Osteocyte (in vitro differentiated cells): ENCODE measurements around the gene NFIC. TPM values are rescaled to one million over a fixed set of nuclear protein-coding genes. Genes with fewer than 3 reads are reported as not detected.

Experiments
- DNase-seq: peaks from one replicate; pipeline ENCODE4 v3.0.0; 2021; ENCODE audit warnings: mixed read lengths; ENCODE audit not compliant: unreplicated experiment; ENCODE audit errors: extremely low spot score
- H3K27ac Mint-ChIP-seq: one replicate; pipeline ENCODE4 v1.8.0; 2021; ENCODE audit warnings: mild to moderate bottlenecking, mixed read lengths; ENCODE audit not compliant: unreplicated experiment
- H3K27me3 Mint-ChIP-seq: one replicate; pipeline ENCODE4 v1.8.0; 2021; ENCODE audit warnings: mixed read lengths; ENCODE audit not compliant: unreplicated experiment
- H3K36me3 Mint-ChIP-seq: one replicate; pipeline ENCODE4 v1.8.0; 2021; ENCODE audit warnings: mixed read lengths; ENCODE audit not compliant: unreplicated experiment
- H3K4me1 Mint-ChIP-seq: one replicate; pipeline ENCODE4 v1.8.0; 2021; ENCODE audit warnings: mixed read lengths; ENCODE audit not compliant: unreplicated experiment
- H3K4me3 Mint-ChIP-seq: one replicate; pipeline ENCODE4 v1.8.0; 2021; ENCODE audit warnings: mild to moderate bottlenecking, moderate library complexity, mixed read lengths; ENCODE audit not compliant: unreplicated experiment
- H3K9me3 Mint-ChIP-seq: one replicate; pipeline ENCODE4 v1.8.0; 2021; ENCODE audit warnings: mixed read lengths; ENCODE audit not compliant: unreplicated experiment
- total RNA-seq: library from RNA; stranded (reverse); gene quantifications from 2 replicates; pipeline ENCODE4 v1.2.1, GENCODE V29; 2021
- TF ChIP-seq, protein P1 (sequence below): fragments of 200-600 bp; sonication (generic); IDR thresholded peaks from 2 replicates; pipeline ENCODE4 v1.5.0; 2021; ENCODE audit warnings: antibody characterized with exemption, mild to moderate bottlenecking, moderate library complexity

The NFIC gene
- total RNA-seq, 1 donor from 2014 or later = 63.8 TPM

DNA sequence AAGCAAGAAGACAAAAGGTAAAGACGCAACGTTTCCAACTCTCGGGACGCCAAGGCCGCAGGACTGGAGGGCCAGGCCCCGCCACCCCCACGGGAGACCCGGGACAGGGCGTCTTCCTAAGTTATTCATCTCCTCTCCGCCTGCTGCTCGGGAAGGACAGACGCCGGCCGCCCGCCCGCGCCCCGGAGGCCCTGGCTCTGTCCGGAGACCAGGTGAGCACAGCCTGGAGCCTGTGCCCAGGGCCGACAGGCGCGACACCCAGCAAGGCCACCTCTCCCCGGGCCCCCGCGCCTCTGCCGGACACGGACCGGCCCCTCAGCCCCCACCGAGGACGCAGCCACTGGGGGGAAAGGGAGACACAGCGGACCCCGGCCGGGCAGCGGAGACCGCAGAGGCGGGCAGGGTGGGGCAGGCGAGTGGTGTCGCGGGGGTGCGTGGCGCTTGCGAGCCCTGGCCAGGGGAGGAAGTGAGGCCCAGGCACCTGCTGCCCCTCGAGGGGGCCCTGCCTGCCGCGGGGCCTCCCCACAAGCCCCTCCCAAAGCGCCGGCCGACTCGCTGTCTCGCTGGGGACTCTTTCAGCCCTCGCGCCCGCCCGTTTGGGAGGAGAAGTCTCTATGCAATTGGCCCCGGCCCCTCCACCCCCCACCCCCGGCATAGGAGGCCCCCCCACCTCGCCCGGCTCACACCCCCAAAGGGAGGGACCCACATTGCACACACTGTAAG is 96.8 kb downstream of the NFIC start:
- Mint-ChIP-seq H3K36me3 (peaks cover 6% of the 10 kb centered on the region), H3K27ac (no peak overlapping the region), H3K4me1 (peaks cover 29% of the 10 kb centered on the region), H3K27me3 (no peaks in the 10 kb centered on the region), H3K4me3 (no peak overlapping the region), H3K9me3 (no peaks in the 10 kb centered on the region)
- DNase-seq = no peak
- TF ChIP-seq, protein P1, sequence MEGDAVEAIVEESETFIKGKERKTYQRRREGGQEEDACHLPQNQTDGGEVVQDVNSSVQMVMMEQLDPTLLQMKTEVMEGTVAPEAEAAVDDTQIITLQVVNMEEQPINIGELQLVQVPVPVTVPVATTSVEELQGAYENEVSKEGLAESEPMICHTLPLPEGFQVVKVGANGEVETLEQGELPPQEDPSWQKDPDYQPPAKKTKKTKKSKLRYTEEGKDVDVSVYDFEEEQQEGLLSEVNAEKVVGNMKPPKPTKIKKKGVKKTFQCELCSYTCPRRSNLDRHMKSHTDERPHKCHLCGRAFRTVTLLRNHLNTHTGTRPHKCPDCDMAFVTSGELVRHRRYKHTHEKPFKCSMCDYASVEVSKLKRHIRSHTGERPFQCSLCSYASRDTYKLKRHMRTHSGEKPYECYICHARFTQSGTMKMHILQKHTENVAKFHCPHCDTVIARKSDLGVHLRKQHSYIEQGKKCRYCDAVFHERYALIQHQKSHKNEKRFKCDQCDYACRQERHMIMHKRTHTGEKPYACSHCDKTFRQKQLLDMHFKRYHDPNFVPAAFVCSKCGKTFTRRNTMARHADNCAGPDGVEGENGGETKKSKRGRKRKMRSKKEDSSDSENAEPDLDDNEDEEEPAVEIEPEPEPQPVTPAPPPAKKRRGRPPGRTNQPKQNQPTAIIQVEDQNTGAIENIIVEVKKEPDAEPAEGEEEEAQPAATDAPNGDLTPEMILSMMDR = no peak

DNA sequence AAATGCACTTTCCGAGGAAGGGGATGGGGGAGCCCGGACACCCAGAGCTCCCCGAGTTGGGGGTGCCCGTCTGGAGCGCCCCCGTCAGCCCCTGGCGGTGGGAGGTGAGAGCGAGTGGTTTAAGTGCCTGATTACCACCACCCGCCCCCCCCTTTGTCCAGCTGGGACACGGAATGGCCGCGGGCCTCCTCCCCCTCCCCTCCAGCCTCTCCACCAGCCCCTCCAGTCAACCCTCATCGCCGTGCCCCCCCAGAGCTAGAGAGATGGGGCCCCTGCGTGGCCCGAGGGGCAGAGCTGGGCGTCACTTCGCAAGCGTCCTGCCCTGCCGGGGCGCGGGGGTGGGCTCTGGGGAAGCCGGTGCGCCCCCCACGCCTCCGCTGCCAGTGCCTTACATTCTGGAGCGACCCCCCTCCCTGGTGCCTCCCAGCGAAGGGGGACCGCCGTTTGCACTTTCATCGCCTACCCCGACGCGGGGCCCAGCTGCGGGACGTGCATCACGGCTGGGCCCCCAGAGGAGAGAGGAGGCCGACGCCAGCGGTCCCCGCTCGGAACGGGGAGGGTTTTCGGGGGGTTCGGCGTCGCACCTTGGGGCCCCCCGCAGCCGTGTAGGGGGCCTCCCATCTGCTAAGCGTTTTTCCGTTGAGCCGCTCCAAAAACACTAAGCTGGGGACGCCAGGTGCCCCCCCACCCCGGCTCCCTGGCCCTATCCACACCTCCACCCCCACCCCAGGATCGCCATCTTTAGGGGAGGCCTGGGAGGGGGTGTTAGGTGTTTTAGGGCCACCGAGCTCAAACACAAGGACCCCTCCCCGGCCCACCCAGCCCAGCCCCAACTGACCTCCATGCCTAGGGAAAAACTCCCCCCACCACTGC is 97.6 kb downstream of the NFIC start:
- TF ChIP-seq, protein P1 = no peak
- no peak for DNase-seq
- Mint-ChIP-seq H3K4me1 (peaks cover 24% of the 10 kb centered on the region), H3K27ac (no peak overlapping the region), H3K27me3 (no peaks in the 10 kb centered on the region), H3K9me3 (no peaks in the 10 kb centered on the region), H3K4me3 (no peak overlapping the region), H3K36me3 (peaks cover 8% of the 10 kb centered on the region)

DNA sequence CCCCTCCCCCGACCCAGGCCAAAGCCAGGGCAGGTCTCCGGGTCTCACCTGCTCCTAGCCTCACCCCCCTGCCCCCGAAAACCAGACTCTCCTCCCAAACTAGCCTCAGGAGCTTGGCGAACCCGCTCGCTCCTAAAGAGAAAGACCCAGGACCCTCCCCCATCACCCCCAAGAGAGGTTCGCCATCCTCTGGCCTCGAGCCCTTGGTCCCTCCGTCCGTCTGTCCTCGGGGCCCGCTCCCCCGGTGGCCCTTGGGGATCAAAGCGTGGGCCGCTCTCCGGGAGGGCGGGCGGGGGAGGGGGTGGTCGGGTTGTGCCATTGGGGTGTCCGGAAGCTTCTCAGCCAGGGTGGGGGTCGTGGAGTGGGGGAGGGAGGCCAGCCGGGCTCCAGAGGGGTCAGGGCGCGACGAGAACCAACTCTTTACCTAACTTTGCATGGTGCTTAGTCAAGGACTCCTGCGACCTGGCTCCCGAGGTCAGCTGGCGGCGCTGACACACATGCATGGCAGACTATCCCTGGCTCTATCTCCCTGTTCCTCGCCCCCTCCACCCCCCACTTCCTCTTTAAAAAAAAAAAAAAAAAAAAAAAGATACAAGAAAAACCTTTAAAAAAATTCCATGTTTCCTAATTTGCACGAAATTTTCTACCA is 98.3 kb downstream of the NFIC start:
- H3K4me1 Mint-ChIP-seq = peaks cover 19% of the 10 kb centered on the region
- no peak for DNase-seq
- TF ChIP-seq, protein P1 = no peak
- H3K36me3 Mint-ChIP-seq = peaks cover 8% of the 10 kb centered on the region
- no peaks in the 10 kb centered on the region for H3K9me3 Mint-ChIP-seq
- H3K4me3 Mint-ChIP-seq = no peak overlapping the region
- H3K27ac Mint-ChIP-seq = no peak overlapping the region
- H3K27me3 Mint-ChIP-seq = no peaks in the 10 kb centered on the region

DNA sequence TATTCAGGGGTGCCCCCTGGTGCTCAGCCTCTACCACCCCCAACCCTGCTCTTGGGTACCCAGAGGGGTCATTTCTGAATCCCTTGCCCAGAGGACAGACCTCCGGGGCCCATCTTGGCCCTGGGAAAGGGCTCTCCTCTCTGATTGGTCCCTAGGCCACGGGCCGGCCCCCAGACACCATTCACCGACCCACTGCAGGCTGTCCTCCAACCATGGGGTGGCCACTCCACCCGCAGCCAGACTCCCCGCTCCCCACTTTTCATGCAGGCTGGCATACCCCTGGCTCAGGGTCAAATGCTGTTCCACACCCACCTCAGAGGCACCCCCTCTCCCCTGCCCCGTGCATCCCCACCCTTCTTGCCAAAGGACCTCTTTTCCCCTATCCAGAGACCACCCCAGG is 99.2 kb downstream of the NFIC start:
- peaks cover 14% of the 10 kb centered on the region for H3K4me1 Mint-ChIP-seq
- no peak overlapping the region for H3K27ac Mint-ChIP-seq
- TF ChIP-seq, protein P1 = no peak
- H3K27me3 Mint-ChIP-seq = no peaks in the 10 kb centered on the region
- H3K4me3 Mint-ChIP-seq = no peak overlapping the region
- no peaks in the 10 kb centered on the region for H3K9me3 Mint-ChIP-seq
- no peak for DNase-seq
- peaks cover 5% of the 10 kb centered on the region for H3K36me3 Mint-ChIP-seq

DNA sequence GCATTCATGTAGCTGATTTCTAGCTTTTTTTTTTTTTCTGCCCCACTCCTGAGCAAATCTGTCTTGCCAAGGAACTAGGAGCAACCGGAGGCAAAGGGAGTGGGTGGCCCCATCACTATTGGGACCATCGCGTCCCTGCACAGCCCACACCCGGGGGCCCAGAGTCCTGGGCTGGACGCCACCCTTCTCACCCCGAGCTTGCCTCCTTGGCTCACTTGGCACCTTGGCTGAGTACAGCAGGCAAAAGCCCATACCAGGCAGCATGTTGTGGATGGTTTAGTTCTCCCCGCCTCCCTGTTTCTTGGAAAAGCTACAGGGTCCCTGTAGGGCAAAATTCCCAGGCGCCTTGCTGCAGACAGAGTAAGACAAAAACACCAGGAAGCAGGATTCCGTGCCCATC is 100.3 kb downstream of the NFIC start:
- Mint-ChIP-seq H3K4me1 (peaks cover 15% of the 10 kb centered on the region), H3K4me3 (no peak overlapping the region), H3K27me3 (no peaks in the 10 kb centered on the region), H3K9me3 (no peaks in the 10 kb centered on the region), H3K36me3 (peaks cover 5% of the 10 kb centered on the region), H3K27ac (no peak overlapping the region)
- TF ChIP-seq, protein P1 = no peak
- no peak for DNase-seq
